Naive thymus-derived CD8-positive, alpha-beta T cell (primary cell): Measurements from ENCODE around the gene ADGRV1. TPM values are rescaled to one million over a fixed set of nuclear protein-coding genes. Genes with fewer than 3 reads are reported as not detected.
"Not testable (repeated sequence)": the region's sequence is repeated elsewhere in the genome, so short reads cannot be mapped to it uniquely, and the experiment has no call there.

Experiments
- ATAC-seq, 2 donors: fragments of 150-1000 bp; cut with Tn5 transposase in 1 of 2; sonication (Bioruptor Pico), chemical (Tn5 transposase) in 1 of 2; 1 replicate in 1 of 2; 2 replicates in 1 of 2; pipeline ENCODE4 v1.10.0; 2021; ENCODE audit warnings: mild to moderate bottlenecking in 2 of 2, moderate library complexity in 2 of 2
- POLR2A ChIA-PET: fragments of 350-600 bp; sonication (Branson Sonifier 250); formaldehyde crosslinking; loops from one replicate; lab custom pipeline; 2021; ENCODE audit warnings: antibody characterized with exemption; lab: Charles Lee
- DNase-seq, 10 donors: peaks; one replicate each; pipeline versions ENCODE4 v3.0.0 to v3.0.0-alpha.2; 2020 to 2022
- H3K27ac Mint-ChIP-seq, 10 donors: one replicate each; pipeline ENCODE4 v1.8.0; 2020 to 2022; ENCODE audit warnings: mild to moderate bottlenecking in 10 of 10, mixed read lengths in 10 of 10, moderate library complexity in 4 of 10, inconsistent platforms in 1 of 10
- H3K27me3 Mint-ChIP-seq, 5 donors: one replicate each; pipeline ENCODE4 v1.8.0; 2021 to 2022; ENCODE audit warnings: mixed read lengths in 5 of 5
- H3K36me3 Mint-ChIP-seq, 3 donors: one replicate each; pipeline ENCODE4 v1.8.0; 2020 to 2022; ENCODE audit warnings: mixed read lengths in 3 of 3, mild to moderate bottlenecking in 2 of 3, inconsistent platforms in 1 of 3
- H3K4me1 Mint-ChIP-seq, 4 donors: one replicate each; pipeline ENCODE4 v1.8.0; 2021 to 2022; ENCODE audit warnings: mixed read lengths in 4 of 4
- H3K4me3 Mint-ChIP-seq, 10 donors: one replicate each; pipeline ENCODE4 v1.8.0; 2020 to 2022; ENCODE audit warnings: mild to moderate bottlenecking in 10 of 10, mixed read lengths in 10 of 10, moderate library complexity in 6 of 10, inconsistent platforms in 1 of 10
- H3K9me3 Mint-ChIP-seq, 9 donors: one replicate each; pipeline ENCODE4 v1.8.0; 2020 to 2022; ENCODE audit warnings: mixed read lengths in 9 of 9, mild to moderate bottlenecking in 3 of 9, inconsistent platforms in 1 of 9, moderate library complexity in 1 of 9
- polyA plus RNA-seq, 3 donors: library from polyadenylated mRNA; unstranded; fragments of 300-500 nt; fragmentation: Illumina TruSeq; gene quantifications; one replicate each; pipeline ENCODE4 v1.2.3, GENCODE V29; 2021
- total RNA-seq, 8 experiments: library from RNA in 2 of 8; stranded (reverse) in 2 of 8; gene quantifications; one replicate each; pipeline ENCODE4 v1.2.3 and lab custom pipeline; 2021 to 2026

The ADGRV1 gene
- total and polyA plus RNA-seq, 5 experiments from 2014 or later = 0.08 to 0.37 (median 0.13) TPM; not detected in 2

DNA sequence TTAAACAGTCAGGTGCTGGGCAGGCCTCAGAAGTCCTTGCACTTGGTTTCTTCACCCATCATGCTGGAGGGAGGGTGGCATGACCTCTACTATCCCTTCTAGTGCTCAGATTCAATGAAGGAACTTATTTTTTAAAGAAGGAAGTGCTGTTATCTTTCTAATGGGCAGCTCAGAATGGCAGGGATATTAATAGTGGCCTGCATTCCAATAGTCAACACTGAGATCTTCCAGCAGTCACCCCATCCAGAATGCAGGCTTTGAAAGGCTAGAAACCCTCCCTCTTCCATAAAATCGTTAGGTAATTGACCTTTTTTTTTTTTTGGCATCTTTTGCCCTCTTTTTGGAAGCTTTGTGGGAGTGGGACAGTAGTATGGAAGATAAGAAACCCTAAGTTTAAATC lies 499.6 kb downstream of the ADGRV1 start:
- POLR2A ChIA-PET = no interaction called here
- Mint-ChIP-seq H3K27ac (peak overlapping the region in 1 of 10 donors; percentile 29), H3K9me3 (peaks cover 0 to 4% (median 0%) of the 10 kb centered on the region in 9 donors), H3K4me1 (peaks cover 3 to 11% (median 6%) of the 10 kb centered on the region in 4 donors), H3K36me3 (no peaks in the 10 kb centered on the region), H3K4me3 (no peak overlapping the region), H3K27me3 (peaks cover 9 to 13% (median 10%) of the 10 kb centered on the region in 5 donors)
- ATAC-seq (no peak), DNase-seq (no peak)

DNA sequence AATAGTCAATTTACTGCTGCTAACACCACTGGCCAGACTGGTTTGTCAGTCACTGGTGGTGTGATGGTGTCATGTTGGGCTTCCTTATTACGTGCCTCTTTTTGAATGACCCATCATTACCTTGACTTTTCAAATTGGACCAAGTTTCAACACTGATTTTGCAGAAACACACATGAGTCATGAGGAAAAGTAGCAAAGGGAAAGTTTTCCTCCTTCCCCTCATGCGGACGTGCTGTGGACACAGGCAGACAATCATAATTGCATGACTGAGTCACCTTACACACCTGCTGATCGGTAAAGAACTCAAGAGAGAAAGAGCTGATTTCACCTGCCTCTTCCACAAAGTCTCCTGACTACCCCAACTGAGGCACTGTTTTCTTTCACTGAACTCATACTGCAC lies 500.0 kb downstream of the ADGRV1 start:
- POLR2A ChIA-PET = no interaction called here
- H3K27me3 Mint-ChIP-seq = peaks cover 8 to 14% (median 10%) of the 10 kb centered on the region in 5 donors
- no peak for ATAC-seq
- no peak for DNase-seq
- H3K4me3 Mint-ChIP-seq = no peak overlapping the region
- no peak overlapping the region for H3K27ac Mint-ChIP-seq
- H3K4me1 Mint-ChIP-seq = peaks cover 3 to 11% (median 6%) of the 10 kb centered on the region in 4 donors
- peaks cover 0 to 4% (median 0%) of the 10 kb centered on the region in 9 donors for H3K9me3 Mint-ChIP-seq
- H3K36me3 Mint-ChIP-seq = no peaks in the 10 kb centered on the region

DNA sequence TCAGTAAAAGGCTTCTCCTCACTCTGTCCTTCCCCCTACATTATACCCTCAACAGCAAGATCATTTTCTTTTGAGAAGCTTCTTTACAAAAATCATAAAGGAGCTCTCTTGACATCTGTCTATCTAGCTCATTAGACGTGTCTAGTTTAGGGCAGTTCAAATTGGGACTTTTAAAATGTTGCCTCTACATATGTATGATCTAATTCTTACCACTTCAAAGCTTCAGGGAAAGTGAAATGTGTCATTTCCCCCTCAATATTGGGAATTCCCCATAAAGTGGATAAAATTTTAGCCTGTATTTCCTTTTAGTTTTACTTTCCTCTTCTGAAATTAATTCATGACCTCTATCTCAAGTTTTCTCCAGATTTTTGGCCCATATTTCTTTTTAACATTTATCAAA lies 500.8 kb downstream of the ADGRV1 start:
- Mint-ChIP-seq H3K27ac (no peak overlapping the region), H3K36me3 (no peaks in the 10 kb centered on the region), H3K4me1 (peaks cover 3 to 11% (median 6%) of the 10 kb centered on the region in 4 donors), H3K27me3 (peaks cover 4 to 14% (median 7%) of the 10 kb centered on the region in 5 donors), H3K9me3 (peaks cover 0 to 4% (median 0%) of the 10 kb centered on the region in 9 donors), H3K4me3 (no peak overlapping the region)
- DNase-seq (no peak), ATAC-seq (peak in 1 of 2 donors; percentile 60)
- POLR2A ChIA-PET = no interaction called here

DNA sequence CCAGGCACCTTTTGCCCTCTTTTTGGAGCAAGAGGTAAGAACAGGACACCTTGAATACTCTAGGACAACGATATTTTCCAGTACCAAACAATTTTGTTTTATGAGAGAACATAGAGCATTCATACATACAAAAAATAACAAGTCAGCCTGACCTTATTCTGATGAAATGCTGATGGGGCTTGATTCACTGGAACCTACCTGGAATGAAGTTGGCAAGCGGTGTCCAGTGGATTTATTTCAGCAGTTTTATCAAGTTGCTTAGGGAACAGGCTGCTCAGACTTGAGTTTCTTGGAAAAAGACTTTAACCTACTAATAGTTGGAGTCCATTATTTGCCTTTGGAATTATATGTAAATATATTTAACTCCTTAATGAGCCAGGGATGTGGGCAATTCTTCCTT lies 502.5 kb downstream of the ADGRV1 start:
- no peak overlapping the region for H3K27ac Mint-ChIP-seq
- no peak overlapping the region for H3K4me3 Mint-ChIP-seq
- DNase-seq (no peak), ATAC-seq (no peak)
- POLR2A ChIA-PET = no interaction called here
- no peaks in the 10 kb centered on the region for H3K36me3 Mint-ChIP-seq
- H3K4me1 Mint-ChIP-seq = peaks cover 3 to 11% (median 6%) of the 10 kb centered on the region in 4 donors
- H3K9me3 Mint-ChIP-seq = peaks cover 0 to 4% (median 0%) of the 10 kb centered on the region in 9 donors
- H3K27me3 Mint-ChIP-seq = peaks cover 4 to 14% (median 7%) of the 10 kb centered on the region in 5 donors

DNA sequence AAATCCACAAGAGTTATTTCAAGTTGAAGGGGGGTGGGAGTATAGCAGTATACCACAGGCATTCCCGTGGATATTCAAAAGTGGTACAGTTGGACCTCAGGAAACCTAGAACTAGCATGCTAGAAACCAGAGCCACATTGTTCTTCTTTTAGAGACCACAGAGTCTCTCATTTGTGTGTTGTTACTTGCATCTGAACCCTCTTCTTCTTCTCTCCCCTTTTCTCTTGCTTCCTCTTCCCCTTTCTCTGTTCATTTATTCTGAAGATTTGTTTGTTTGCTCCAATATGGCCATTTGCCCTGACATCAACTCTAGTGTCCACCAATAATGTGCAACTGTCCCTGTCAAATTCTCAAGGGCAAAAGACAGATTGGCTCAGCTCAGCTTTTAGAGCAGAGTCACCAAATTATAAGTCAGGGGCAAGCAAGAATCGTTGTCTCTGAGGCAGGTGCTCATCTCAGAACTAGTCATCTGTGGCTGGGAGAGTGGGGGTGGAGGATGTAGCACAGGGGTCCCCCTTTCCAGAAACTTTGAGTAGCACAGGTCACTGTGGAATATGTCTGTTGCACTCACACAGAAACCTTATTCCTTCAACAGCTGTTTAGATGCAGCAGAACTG lies 503.5 kb downstream of the ADGRV1 start:
- H3K27ac Mint-ChIP-seq = peak overlapping the region in 1 of 10 donors; percentile 9
- no peak for ATAC-seq
- peaks cover 3 to 11% (median 6%) of the 10 kb centered on the region in 4 donors for H3K4me1 Mint-ChIP-seq
- no peak for DNase-seq
- H3K36me3 Mint-ChIP-seq = no peaks in the 10 kb centered on the region
- no peak overlapping the region for H3K4me3 Mint-ChIP-seq
- H3K9me3 Mint-ChIP-seq = peaks cover 0 to 2% (median 0%) of the 10 kb centered on the region in 9 donors
- POLR2A ChIA-PET = no interaction called here
- H3K27me3 Mint-ChIP-seq = peaks cover 4 to 24% (median 7%) of the 10 kb centered on the region in 5 donors

DNA sequence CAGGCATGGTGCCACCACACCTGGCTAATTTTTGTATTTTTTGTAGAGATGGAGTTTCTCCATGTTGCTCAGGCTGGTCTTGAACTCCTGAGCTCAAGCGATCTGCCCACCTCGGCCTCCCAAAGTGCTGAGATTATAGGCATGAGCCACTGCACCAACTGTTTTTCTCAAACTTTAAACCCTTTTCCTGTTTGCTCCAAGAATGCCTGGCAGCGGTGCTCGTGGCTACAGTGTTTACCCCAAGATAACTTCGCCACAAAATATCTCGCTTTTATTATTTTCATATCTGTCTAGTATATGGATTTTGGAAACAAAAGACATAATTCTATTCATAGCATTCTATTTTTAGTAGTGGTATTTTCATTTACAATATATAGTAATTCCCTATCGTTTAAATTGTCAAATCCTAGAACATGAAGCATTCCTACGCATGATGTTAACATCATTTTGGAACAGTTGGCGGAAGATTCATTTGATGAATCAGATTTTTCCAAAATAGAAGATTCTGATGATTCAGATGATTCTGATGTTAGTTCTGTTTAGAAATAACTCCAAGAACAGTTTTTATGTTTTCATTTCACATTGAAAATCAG lies 504.6 kb downstream of the ADGRV1 start:
- DNase-seq, POLR2A ChIA-PET, ATAC-seq, H3K4me3 Mint-ChIP-seq, H3K9me3 Mint-ChIP-seq, H3K36me3 Mint-ChIP-seq, H3K27ac Mint-ChIP-seq: not testable (repeated sequence)
- H3K4me1 Mint-ChIP-seq = peaks cover 3 to 11% (median 6%) of the 10 kb centered on the region in 4 donors
- H3K27me3 Mint-ChIP-seq = peaks cover 4 to 25% (median 6%) of the 10 kb centered on the region in 5 donors

DNA sequence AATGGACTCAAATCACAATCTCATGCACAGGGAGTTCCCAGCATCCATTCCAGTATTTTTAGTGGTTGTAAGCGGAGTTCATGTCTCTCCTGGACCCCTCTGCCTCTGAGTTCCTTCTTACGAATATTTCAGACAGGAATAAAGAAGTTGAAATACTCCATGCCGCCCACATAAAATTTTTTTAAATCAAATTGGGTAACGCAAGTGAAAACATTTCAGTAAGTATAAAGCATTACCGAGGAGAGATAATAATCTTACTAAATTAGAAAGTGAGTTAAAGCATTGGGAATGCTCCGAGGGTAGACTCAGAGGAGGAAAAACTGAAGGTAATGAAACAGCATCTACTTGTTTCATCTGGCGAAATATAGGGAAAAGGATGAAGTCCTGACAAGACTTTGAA lies 506.9 kb downstream of the ADGRV1 start:
- H3K9me3 Mint-ChIP-seq = peaks cover 0 to 2% (median 0%) of the 10 kb centered on the region in 9 donors
- no peak overlapping the region for H3K4me3 Mint-ChIP-seq
- H3K27ac Mint-ChIP-seq = no peak overlapping the region
- no peaks in the 10 kb centered on the region for H3K36me3 Mint-ChIP-seq
- peaks cover 0 to 3% (median 0%) of the 10 kb centered on the region in 4 donors for H3K4me1 Mint-ChIP-seq
- POLR2A ChIA-PET = no interaction called here
- DNase-seq = no peak
- H3K27me3 Mint-ChIP-seq = peaks cover 5 to 25% (median 6%) of the 10 kb centered on the region in 5 donors
- ATAC-seq = no peak

DNA sequence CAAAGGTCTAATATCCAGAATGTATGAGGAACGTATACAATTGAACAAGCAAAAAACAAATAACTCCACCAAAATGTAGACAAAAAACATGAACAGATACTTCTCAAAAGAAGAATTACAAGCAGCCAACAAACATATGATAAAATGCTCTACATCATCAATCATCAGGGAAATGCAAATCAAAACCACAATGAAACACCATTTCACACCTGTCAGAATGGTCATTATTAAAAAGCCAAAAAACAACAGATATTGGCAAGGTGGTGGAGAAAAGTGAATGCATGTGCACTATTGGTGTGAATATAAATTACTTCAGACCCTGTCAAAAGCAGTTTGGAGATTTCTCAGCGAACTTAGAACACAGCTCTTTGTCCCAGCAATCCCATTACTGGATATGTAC lies 510.8 kb downstream of the ADGRV1 start:
- H3K27ac Mint-ChIP-seq = no peak overlapping the region
- H3K4me1 Mint-ChIP-seq = no peaks in the 10 kb centered on the region
- H3K27me3 Mint-ChIP-seq = peaks cover 3 to 11% (median 5%) of the 10 kb centered on the region in 5 donors
- no peak for DNase-seq
- no peaks in the 10 kb centered on the region for H3K36me3 Mint-ChIP-seq
- POLR2A ChIA-PET = no interaction called here
- H3K9me3 Mint-ChIP-seq = peaks cover 0 to 2% (median 0%) of the 10 kb centered on the region in 9 donors
- ATAC-seq = no peak
- H3K4me3 Mint-ChIP-seq = no peak overlapping the region

DNA sequence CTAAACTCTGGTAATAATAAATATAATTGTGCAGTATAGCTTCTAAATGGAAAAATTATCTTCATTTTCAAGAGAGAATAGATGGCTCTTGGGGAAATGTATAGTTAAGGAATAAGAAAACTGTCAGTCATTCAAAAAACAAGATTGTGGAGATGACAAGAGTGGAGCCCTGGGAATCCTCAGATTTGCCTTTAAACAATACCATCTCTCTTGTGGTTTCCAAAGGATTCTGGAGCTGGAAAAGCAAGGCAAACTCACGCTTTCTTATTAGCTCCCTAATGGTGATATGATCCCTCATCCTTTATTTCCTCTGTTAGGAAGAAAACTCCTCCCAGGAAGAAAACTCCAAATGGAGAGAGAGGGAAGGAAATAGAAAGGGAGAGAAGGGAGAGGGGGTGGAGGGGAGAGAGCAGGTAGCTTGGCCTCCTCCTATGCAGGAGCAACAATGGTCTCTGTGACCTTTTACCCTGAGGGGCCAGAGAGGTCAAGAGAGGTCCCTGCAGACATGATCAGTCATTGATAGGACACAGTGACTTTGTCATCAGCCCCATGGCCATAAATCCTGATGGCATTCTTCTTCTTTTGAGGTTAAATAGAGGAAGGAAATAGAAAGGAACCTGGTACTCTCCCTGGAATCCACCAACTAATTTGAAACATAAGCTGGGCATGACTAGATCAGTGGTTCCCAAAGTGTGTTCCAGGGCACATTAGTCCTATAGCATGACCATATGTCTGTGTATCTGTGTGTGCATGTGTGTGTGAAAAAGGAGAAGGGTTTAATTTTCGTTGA lies 512.4 kb downstream of the ADGRV1 start:
- H3K27me3 Mint-ChIP-seq = peaks cover 3 to 14% (median 5%) of the 10 kb centered on the region in 5 donors
- no peaks in the 10 kb centered on the region for H3K4me1 Mint-ChIP-seq
- H3K27ac Mint-ChIP-seq = no peak overlapping the region
- peaks cover 0 to 2% (median 0%) of the 10 kb centered on the region in 9 donors for H3K9me3 Mint-ChIP-seq
- no peaks in the 10 kb centered on the region for H3K36me3 Mint-ChIP-seq
- no peak overlapping the region for H3K4me3 Mint-ChIP-seq
- DNase-seq = no peak
- POLR2A ChIA-PET = no interaction called here
- ATAC-seq = no peak

DNA sequence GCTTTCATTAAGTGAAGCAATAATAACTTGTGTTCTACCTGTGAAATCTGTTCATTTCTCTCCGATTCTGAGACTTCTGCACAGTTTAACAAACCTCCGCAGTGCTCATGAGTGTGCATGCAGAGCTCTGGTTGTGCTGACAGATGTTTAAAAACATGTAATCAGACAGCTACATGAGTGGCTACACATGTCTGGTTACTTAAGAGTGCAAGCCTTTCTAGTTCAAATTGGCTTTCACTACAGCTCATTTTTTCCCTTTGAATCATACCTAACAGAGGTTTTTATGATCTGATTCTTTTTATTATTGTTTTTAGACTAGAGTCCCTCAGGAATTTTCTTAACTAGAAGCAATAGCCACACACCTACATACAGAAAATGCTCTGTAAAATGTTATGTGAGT lies 514.3 kb downstream of the ADGRV1 start:
- Mint-ChIP-seq H3K4me1 (no peaks in the 10 kb centered on the region), H3K27ac (no peak overlapping the region), H3K4me3 (no peak overlapping the region), H3K36me3 (no peaks in the 10 kb centered on the region), H3K27me3 (peaks cover 0 to 10% (median 0%) of the 10 kb centered on the region in 5 donors), H3K9me3 (no peaks in the 10 kb centered on the region)
- POLR2A ChIA-PET = no interaction called here
- no peak for ATAC-seq
- no peak for DNase-seq

DNA sequence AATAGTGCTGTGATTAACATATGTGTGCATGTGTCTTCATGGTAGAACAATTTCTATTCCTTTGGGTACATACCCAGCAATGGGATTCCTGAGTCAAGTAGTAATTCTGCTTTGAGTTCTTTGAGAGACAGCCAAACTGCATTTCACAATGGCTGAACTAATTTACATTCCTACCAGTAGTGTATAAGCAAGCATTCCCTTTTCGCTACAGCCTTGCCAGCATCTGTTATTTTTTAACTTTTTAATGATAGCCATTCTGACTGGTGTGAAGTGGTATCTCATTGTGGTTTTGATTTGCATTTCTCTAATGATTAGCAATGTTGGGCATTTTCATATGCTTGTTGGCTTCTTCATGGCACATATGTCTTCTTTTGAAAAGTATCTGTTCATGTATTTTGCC lies 516.0 kb downstream of the ADGRV1 start:
- DNase-seq (no peak), ATAC-seq (no peak)
- no peaks in the 10 kb centered on the region for H3K9me3 Mint-ChIP-seq
- no peak overlapping the region for H3K4me3 Mint-ChIP-seq
- H3K36me3 Mint-ChIP-seq = no peaks in the 10 kb centered on the region
- no peaks in the 10 kb centered on the region for H3K4me1 Mint-ChIP-seq
- POLR2A ChIA-PET = no interaction called here
- H3K27me3 Mint-ChIP-seq = peaks cover 0 to 4% (median 0%) of the 10 kb centered on the region in 5 donors
- H3K27ac Mint-ChIP-seq = no peak overlapping the region

DNA sequence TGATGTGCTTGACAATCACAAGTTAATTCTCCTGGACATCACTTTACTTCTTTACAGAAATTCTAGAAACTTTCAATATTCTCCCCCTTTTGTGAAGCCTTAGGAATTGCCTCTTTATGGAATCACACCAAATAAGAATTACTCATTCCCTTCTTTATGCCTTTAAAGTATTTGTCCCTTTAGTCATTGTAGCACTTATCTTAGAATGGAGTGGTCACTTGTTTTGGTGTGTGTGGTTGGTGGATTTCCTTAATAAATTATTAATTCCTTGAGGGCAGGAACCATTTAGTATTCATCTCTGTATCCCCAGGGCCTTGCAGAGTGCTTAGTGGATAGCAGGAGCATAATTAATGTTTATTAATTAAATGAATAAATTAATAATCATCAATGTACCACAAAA lies 517.5 kb downstream of the ADGRV1 start:
- H3K9me3 Mint-ChIP-seq = no peaks in the 10 kb centered on the region
- no peaks in the 10 kb centered on the region for H3K4me1 Mint-ChIP-seq
- ATAC-seq = no peak
- H3K27me3 Mint-ChIP-seq = peaks cover 0 to 4% (median 0%) of the 10 kb centered on the region in 5 donors
- H3K27ac Mint-ChIP-seq = peak overlapping the region in 1 of 10 donors; percentile 51
- no peak overlapping the region for H3K4me3 Mint-ChIP-seq
- H3K36me3 Mint-ChIP-seq = no peaks in the 10 kb centered on the region
- DNase-seq = no peak
- POLR2A ChIA-PET = no interaction called here

DNA sequence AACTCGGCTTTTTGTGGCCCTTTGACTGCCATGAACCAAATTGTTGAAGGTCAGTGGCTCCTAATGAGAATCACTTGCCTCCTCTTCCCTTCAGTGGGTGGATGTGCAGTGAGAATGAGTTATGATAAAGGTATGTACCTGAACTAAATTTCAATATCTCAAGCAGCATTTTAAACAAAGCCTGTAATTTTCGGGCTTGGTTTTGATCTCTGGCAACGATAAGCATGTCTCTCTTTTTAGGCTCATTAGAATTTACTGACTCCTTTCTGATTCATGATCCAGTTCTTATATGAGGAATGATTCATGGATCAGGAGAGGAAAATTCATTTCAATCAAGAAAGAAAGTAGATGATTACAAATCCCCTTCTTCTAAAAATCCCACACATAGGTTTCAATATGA lies 519.0 kb downstream of the ADGRV1 start:
- H3K36me3 Mint-ChIP-seq = no peaks in the 10 kb centered on the region
- DNase-seq (no peak), ATAC-seq (no peak)
- no peak overlapping the region for H3K27ac Mint-ChIP-seq
- POLR2A ChIA-PET = no interaction called here
- no peaks in the 10 kb centered on the region for H3K4me1 Mint-ChIP-seq
- H3K9me3 Mint-ChIP-seq = no peaks in the 10 kb centered on the region
- H3K27me3 Mint-ChIP-seq = peaks cover 0 to 4% (median 0%) of the 10 kb centered on the region in 5 donors
- H3K4me3 Mint-ChIP-seq = no peak overlapping the region
